GM12878 (cell line): Measurements from ENCODE around the gene CD200R1L.

ENCODE experiments used
- BMI1 ChIP-seq: fragments of 450-650 bp; IDR thresholded peaks from 2 replicates; pipeline ENCODE4 v1.6.1; 2016; ENCODE audit warnings: mild to moderate bottlenecking, moderate library complexity, borderline replicate concordance
- CREM ChIP-seq: IDR thresholded peaks from 2 replicates; pipeline ENCODE4 v1.6.1; 2014; ENCODE audit warnings: antibody characterized with exemption, low read depth
- CTCF ChIP-seq, 3 experiments: IDR thresholded peaks in 2 of 3; conservative IDR thresholded peaks in 1 of 3; 2 replicates each; pipeline ENCODE4 v1.5.1; 2011; ENCODE audit warnings: low read depth in 3 of 3, low read length in 3 of 3, mild to moderate bottlenecking in 3 of 3, control low read depth in 2 of 3, moderate library complexity in 2 of 3, inconsistent platforms in 1 of 3, mixed read lengths in 1 of 3; ENCODE audit not compliant: control insufficient read depth in 2 of 3, insufficient read depth in 1 of 3; ENCODE audit errors: extremely low read depth in 1 of 3
- FOXK2 ChIP-seq: fragments of 450-650 bp; IDR thresholded peaks from 2 replicates; pipeline ENCODE4 v1.6.1; 2017; ENCODE audit warnings: mild to moderate bottlenecking, moderate library complexity
- HDAC2 ChIP-seq: fragments of 200-600 bp; sonication (generic); IDR thresholded peaks from 2 replicates; pipeline ENCODE4 v1.6.1; 2017
- NR2F1 ChIP-seq: fragments of 450-650 bp; conservative IDR thresholded peaks from 2 replicates; pipeline ENCODE4 v1.6.1; 2017; ENCODE audit warnings: mild to moderate bottlenecking
- POLR2A ChIP-seq: IDR thresholded peaks from 2 replicates; pipeline ENCODE4 v1.6.1; 2011; ENCODE audit warnings: low read depth, mild to moderate bottlenecking, low read length
- RAD21 ChIP-seq: IDR thresholded peaks from 2 replicates; pipeline ENCODE4 v1.6.1; 2011; ENCODE audit warnings: mild to moderate bottlenecking, low read depth, low read length, moderate library complexity; ENCODE audit not compliant: insufficient read depth
- TBL1XR1 ChIP-seq: IDR thresholded peaks from 2 replicates; pipeline ENCODE4 v1.6.1; 2012; ENCODE audit warnings: low read depth, low read length, improper control_type of control experiment
- ZNF384 ChIP-seq: IDR thresholded peaks from 2 replicates; pipeline ENCODE4 v1.6.1; 2012; ENCODE audit warnings: low read depth, mild to moderate bottlenecking, low read length, improper control_type of control experiment, borderline replicate concordance
- TF ChIP-seq, protein P1 (sequence below): IDR thresholded peaks from 2 replicates; pipeline ENCODE4 v1.6.1; 2012; ENCODE audit warnings: low read length, inconsistent platforms

- TF ChIP-seq NR2F1 (no peak), CTCF (IDR thresholded peaks at IDR 0.05 in 2 of 3, conservative IDR thresholded peaks at IDR 0.05 in 1 of 3; ENCODE audit: control insufficient read depth in 2 of 3, extremely low read depth in 1 of 3, insufficient read depth in 1 of 3, low read depth in 3 of 3, low read length in 3 of 3) (no peak), CREM (no peak), RAD21 (no peak), TBL1XR1 (no peak), POLR2A (no peak), FOXK2 (no peak), BMI1 (no peak), HDAC2 (no peak), ZNF384 (no peak)
- TF ChIP-seq, protein P1, sequence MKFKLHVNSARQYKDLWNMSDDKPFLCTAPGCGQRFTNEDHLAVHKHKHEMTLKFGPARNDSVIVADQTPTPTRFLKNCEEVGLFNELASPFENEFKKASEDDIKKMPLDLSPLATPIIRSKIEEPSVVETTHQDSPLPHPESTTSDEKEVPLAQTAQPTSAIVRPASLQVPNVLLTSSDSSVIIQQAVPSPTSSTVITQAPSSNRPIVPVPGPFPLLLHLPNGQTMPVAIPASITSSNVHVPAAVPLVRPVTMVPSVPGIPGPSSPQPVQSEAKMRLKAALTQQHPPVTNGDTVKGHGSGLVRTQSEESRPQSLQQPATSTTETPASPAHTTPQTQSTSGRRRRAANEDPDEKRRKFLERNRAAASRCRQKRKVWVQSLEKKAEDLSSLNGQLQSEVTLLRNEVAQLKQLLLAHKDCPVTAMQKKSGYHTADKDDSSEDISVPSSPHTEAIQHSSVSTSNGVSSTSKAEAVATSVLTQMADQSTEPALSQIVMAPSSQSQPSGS: no peak
These were observed 892 bp downstream of the CD200R1L start for GRCh38 chr3:112845772-112846171.
